C1 segment of cervical spinal cord (tissue), 14 donors: ENCODE measurements around the gene INPP5F.

ENCODE experiments used
- DNase-seq, 14 donors: peaks; one replicate each; lab custom pipeline; 2025; lab: John Stamatoyannopoulos, UW

Gene INPP5F

GRCh38 chr10:119812684-119813083 is 86.8 kb downstream of the INPP5F start:
- no peak for DNase-seq

- DNase-seq = no peak
Observed at GRCh38 chr10:119815671-119816070, 89.8 kb downstream of the INPP5F start.

GRCh38 chr10:119817991-119818888 is 92.4 kb downstream of the INPP5F start:
- peak in 11 of 14 donors; percentile 14 to 76 (median 29) for DNase-seq

- DNase-seq = peak in 1 of 14 donors; percentile 50
Observed at GRCh38 chr10:119818889-119819270, 93.0 kb downstream of the INPP5F start.

GRCh38 chr10:119821182-119821581 is 95.3 kb downstream of the INPP5F start:
- no peak for DNase-seq

- no peak for DNase-seq
Observed at GRCh38 chr10:119824299-119824698, 98.4 kb downstream of the INPP5F start.

- no peak for DNase-seq
Observed at GRCh38 chr10:119826771-119827170, 100.9 kb downstream of the INPP5F start.

- no peak for DNase-seq
Observed at GRCh38 chr10:119827430-119827829, 101.6 kb downstream of the INPP5F start.

- DNase-seq = no peak
Observed at GRCh38 chr10:119829429-119829828, 103.6 kb downstream of the INPP5F start.

GRCh38 chr10:119830851-119831250 is 105.0 kb downstream of the INPP5F start:
- DNase-seq = no peak

- peak in 1 of 14 donors; percentile 12 for DNase-seq
Observed at GRCh38 chr10:119831656-119832055, 105.8 kb downstream of the INPP5F start.

GRCh38 chr10:119832951-119833350 is 107.1 kb downstream of the INPP5F start:
- DNase-seq = no peak

GRCh38 chr10:119834188-119834587 is 108.3 kb downstream of the INPP5F start:
- DNase-seq = no peak

GRCh38 chr10:119845656-119846055 is 119.8 kb downstream of the INPP5F start:
- no peak for DNase-seq

GRCh38 chr10:119849031-119849789 is 123.4 kb downstream of the INPP5F start:
- no peak for DNase-seq

- DNase-seq = no peak
Observed at GRCh38 chr10:119849944-119850343, 124.1 kb downstream of the INPP5F start.

GRCh38 chr10:119852277-119852676 is 126.4 kb downstream of the INPP5F start:
- no peak for DNase-seq

- no peak for DNase-seq
Observed at GRCh38 chr10:119852822-119853221, 127.0 kb downstream of the INPP5F start.

- DNase-seq = no peak
Observed at GRCh38 chr10:119853574-119853973, 127.7 kb downstream of the INPP5F start.

GRCh38 chr10:119858063-119858462 is 132.2 kb downstream of the INPP5F start:
- DNase-seq = no peak

- peak in 1 of 14 donors; percentile 10 for DNase-seq
Observed at GRCh38 chr10:119859420-119860258, 133.8 kb downstream of the INPP5F start.
